GDM1 (cell line): ENCODE results near the gene FAM107B.
"Not testable (repeated sequence)": the region's sequence is repeated elsewhere in the genome, so short reads cannot be mapped to it uniquely, and the experiment has no call there.

ENCODE experiments used
- DNase-seq: peaks from one replicate; lab custom pipeline; 2025; lab: John Stamatoyannopoulos, UW

FAM107B gene

GRCh38 chr10:14601326-14601725 is 173.4 kb downstream of the FAM107B start:
- no peak for DNase-seq

GRCh38 chr10:14600065-14600464 is 174.6 kb downstream of the FAM107B start:
- DNase-seq: no peak

GRCh38 chr10:14598809-14599764 is 175.6 kb downstream of the FAM107B start:
- DNase-seq: no peak

GRCh38 chr10:14595526-14596182 is 179.0 kb downstream of the FAM107B start:
- DNase-seq: no peak

- no peak for DNase-seq
These were observed 179.7 kb downstream of the FAM107B start for GRCh38 chr10:14594878-14595525.

- DNase-seq: no peak
These were observed 180.9 kb downstream of the FAM107B start for GRCh38 chr10:14593806-14594205.

GRCh38 chr10:14592566-14592965 is 182.1 kb downstream of the FAM107B start:
- DNase-seq: no peak

- DNase-seq: no peak
These were observed 182.7 kb downstream of the FAM107B start for GRCh38 chr10:14592026-14592425.

- DNase-seq: not testable (repeated sequence)
These were observed 185.8 kb downstream of the FAM107B start for GRCh38 chr10:14588938-14589294.

- no peak for DNase-seq
These were observed 186.4 kb downstream of the FAM107B start for GRCh38 chr10:14588084-14588937.

- DNase-seq: no peak
These were observed 187.1 kb downstream of the FAM107B start for GRCh38 chr10:14587540-14588083.

GRCh38 chr10:14586901-14587300 is 187.8 kb downstream of the FAM107B start:
- DNase-seq: no peak

GRCh38 chr10:14585287-14586193 is 189.2 kb downstream of the FAM107B start:
- no peak for DNase-seq

GRCh38 chr10:14584661-14585060 is 190.0 kb downstream of the FAM107B start:
- no peak for DNase-seq

- DNase-seq: no peak
These were observed 190.7 kb downstream of the FAM107B start for GRCh38 chr10:14583967-14584366.

GRCh38 chr10:14583252-14583651 is 191.4 kb downstream of the FAM107B start:
- no peak for DNase-seq

- no peak for DNase-seq
These were observed 193.0 kb downstream of the FAM107B start for GRCh38 chr10:14581553-14582321.

- DNase-seq: no peak
These were observed 193.9 kb downstream of the FAM107B start for GRCh38 chr10:14580671-14581332.

GRCh38 chr10:14579405-14579804 is 195.3 kb downstream of the FAM107B start:
- DNase-seq: no peak
